GM12891 (cell line): ENCODE data around the gene OR3A2.
"Not testable (repeated sequence)": the region's sequence is repeated elsewhere in the genome, so short reads cannot be mapped to it uniquely, and the experiment has no call there.

Experiments used
- POLR2A ChIP-seq: IDR thresholded peaks from 2 replicates; pipeline ENCODE4 v1.6.1; 2011; ENCODE audit warnings: low read depth, low read length, control low read depth
- POLR2AphosphoS5 ChIP-seq: IDR thresholded peaks from 2 replicates; pipeline ENCODE4 v1.6.1; 2011; ENCODE audit warnings: low read depth, low read length, control low read depth
- TAF1 ChIP-seq: IDR thresholded peaks from 2 replicates; pipeline ENCODE4 v1.6.1; 2011; ENCODE audit warnings: low read depth, low read length, control low read depth

GRCh38 chr17:3397801-3398200 lies 11.7 kb upstream of the OR3A2 start:
- not testable (repeated sequence) for TF ChIP-seq POLR2A, POLR2AphosphoS5, TAF1
